Measurements from ENCODE around the gene ARSG.

The ARSG gene

DNA sequence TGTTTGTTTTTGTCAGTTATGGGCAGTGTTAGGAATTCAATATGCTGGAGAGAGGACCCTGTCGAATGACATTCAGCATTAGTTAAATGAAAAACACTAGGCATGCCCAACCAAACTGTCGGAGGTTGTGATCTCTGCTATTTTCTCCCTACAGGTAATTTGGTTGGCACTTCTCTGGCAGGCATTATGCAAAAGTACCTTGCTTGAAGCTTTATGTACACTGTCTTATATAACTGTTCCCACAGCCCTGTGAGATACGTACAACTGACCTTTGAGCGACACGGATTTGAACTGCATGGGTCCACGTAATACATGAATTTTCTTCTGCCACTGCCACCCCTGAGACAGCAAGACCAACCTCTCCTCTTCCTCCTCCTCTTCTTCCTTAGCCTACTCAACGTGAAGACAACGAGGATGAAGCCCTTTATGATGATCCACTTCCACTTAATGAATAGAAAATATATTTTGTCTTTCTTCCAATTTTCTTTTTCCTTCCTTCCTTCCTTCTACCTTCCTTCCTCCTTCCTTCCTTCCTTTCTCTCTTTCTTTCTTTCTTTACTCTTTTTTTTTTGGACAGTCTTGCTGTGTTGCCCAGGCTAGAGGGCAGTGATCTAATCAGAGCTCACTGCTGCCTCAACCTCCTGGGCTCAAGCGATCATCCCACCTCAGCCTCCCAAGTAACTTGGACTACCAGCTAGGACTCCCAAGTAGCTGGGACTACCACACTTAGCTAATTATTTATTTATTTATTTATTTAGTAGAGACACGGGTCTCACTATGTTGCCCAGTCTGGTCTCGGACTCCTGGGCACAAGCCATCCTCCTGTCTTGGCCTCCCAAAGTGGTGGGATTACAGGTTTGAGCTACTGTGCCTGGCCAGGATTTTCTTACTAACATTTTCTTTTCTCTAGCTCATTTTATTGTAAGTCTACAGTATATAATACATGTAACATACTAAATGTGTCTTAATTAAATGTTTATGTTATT is 88.7 kb downstream of the ARSG start:
- peak; percentile 0 for DNase-seq

DNA sequence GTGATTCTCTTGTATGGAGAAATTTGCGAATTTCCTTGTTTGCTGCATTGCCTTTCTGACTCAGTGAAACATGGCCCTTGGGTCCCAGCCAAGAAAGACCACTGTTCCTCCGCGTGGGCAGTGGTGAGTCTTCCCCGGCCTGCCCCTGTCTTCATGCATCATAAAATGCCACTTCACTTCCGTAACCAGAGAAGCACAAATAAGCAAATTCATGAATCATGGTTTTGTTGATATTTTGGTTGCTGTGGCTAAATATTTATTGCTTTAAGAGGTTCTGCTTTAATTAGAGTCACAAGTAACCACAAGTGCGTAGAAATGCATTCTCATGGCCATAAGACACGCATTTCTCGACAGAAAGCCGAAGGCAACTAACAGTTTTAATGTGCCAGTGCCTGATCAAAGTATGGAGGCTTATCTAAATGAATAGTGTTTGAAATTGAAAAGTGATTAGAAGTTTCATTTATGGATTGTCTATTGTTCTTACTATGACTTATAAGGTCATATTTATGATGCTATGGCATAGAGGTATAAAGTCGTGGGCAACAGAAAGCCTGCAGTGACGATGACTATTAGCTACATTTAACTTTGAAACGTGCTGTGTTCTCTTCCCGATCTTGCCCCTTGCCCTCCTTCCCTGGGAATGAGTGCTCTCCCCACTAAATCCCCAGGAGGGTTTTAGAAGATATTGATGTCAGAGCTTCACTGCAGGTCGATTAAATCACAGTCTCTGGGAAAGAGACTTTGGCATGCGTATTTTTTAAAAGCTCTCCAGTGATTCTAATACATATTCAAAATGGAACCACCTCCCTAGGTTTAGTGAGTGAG is 90.0 kb downstream of the ARSG start:
- peak; percentile 60 for DNase-seq

DNA sequence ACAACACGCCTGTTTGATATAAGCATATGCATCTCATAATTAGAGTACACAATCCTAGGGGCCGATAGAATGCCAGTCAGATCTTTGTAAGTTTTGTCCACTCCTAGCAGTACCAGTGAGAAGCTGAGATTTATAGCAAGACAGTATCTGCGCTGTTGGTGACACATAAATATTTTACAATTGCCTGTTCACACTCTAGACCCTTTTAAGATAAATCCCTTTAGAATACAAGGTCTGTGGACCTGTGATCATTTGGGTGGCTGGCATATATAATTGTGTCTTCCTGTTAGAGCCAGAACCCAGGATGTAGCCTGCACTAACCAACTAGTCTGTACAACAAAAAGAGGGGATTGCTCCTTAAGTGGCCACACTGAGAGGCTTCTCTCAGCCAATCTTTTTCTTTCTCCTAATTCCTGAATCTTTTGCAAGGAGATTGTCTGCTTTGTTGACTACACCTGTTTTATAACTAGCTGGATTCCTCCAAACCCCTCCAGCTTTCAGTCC is 91.3 kb downstream of the ARSG start:
- no peak for DNase-seq

DNA sequence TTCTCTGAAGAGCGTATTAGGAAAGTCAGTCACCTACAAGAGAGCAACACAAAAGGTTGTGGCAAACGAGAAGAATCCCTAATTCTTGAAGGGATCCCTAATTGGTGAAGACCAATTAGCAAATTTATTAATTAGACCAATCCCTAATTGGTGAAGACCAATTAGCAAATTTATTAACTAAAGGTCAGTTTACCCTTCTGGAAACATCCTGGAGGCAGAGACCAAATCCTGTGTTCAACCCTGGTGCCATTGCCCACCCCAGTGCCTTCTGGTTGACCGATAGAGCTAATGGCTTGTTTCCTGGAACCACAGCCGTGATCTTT is 91.8 kb downstream of the ARSG start:
- no peak for DNase-seq

DNA sequence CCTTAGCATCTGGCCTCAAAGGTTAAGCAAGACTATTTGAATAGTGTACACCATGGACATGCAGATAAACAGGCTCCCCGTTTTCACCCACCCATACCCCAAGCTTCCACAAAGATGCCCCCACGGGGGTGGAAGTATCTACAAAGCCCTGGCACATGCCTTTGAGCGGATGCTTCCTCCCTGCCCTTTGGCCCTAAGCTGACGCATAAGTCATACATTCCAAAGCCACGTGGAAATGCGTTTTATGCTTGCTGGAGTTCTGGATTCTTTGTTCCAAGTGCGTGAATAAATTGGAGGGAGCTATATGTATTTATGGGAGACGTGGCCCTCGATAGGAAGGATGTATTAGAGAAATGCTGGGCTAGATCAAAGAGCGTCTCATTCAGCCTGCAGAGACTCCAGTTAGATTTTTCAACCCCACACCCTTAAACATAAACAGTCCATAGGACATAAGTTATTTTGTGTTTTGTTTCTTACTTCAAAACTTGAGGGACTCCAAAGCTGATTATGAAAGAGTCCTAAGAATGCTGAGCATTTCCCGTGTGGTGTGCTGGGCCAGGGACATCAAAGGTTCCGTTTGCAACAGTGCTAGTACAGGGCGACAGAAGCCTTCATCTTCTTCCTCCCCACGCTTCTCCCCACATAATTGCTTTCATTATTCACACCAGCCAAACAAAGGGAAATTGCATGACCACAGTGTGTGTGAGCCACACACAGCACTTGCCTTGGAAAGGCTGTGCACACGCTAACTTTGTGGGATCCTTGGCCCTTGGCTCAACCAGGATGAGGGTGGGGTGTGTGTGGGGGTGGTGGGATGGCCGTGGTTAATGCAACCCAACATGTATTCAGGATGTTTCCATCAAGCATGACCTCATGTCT is 92.4 kb downstream of the ARSG start:
- no peak for DNase-seq

DNA sequence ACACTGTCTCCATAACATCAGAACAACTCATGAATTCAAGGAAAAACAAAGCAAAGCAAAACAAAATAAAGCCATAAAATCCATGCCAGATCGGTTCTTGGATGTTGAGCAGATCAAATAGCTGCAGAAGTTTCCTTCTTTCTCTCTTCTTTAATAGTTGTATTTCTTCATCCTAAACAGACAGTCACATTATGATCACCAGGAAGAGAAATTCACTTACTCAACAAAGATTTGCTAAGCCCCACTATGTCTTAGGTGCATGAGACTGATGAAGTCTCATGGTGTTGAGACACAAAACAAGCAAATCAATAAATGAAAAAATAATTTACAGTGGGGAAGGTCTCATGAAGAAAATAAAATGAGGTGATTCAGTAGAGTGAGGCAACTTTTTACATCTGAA is 93.2 kb downstream of the ARSG start:
- DNase-seq, result no peak

DNA sequence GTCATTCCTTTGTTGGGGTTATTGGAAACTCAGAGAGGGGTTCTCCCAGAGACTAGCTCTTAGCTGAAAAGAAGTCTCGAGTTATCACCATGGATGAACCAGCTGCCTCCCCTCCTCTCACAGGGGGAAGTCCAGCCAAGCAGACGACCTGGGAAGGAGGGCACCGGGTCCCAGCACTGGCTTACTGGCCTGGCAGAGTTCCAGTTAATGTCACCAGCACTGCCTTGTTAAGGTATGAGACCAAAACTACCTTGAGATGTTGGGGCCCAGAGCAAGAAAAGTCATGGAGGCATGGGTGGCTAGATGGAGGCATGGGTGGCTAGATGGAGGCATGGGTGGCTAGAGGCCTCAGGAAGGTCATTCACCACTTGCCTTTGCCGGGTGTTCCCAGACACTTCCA is 93.6 kb downstream of the ARSG start:
- DNase-seq, result no peak

DNA sequence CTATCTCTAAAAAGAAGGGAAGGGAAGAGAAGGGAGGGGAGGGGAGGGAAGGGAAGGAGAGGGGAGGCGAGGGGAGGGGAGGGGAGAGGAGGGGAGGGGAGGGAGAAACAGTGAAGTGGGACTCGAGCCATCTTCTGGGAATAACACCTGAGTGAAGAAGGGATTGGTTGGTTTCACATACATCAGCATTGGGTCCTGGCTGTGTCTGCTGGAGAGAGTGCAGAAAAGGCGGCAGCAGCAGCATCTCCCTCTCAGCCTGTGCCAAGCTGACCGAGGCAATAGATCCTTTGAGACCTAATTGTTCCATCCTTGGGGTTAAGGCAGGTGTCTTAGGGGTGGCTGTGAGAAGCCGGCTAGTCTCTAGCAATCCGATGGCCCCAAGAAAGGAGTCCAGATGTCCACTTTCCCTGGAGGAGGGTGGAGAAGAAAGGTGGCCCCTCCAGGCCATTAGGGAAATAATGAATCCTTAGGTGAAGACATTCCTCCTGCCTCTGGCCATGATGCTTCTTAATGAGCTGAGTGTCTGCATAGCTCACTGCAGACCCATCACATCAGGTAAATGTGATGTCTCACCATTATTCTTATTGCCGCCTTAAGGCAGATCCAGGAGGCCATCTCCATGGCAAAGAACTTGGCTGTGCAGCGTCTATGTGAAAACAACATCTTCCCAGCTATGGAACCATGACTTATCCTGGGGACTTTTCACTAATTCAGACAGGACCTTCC is 94.4 kb downstream of the ARSG start:
- no peak for DNase-seq

DNA sequence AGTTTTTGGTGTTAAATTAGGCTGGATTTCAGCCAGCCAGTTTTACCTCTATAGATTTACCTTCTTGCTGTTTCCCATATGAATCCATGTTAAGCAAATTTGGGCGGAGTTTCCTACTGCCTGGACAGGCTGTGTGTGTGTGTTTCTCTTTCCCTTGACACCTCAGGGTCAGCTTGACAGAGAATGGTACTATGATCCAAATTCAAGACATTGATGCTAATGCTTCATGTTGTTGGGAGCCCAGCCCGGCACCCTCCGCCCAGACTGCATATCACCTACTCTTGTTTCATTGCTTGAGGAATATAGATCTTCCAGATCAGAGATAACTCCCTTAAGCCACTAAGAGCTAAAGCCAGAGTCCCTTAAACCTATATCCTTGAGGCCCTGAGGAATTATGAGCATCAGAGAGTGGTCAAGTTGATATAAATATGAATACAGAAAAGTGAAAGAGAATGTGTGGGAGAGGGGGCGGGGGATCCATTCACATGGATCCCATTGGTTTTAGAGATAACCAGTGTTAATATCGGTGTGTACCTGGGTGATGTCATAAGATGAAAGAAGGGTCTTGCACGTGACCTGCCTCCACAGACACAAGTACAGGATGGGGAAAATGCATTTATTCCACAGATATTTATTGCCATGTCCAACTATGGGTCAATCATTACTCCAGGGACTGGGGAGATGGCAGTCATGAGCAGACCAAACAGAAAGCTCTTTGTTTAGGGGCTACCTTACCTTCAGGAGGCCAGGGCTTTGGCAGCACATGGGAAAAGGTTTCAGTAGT is 96.3 kb downstream of the ARSG start:
- DNase-seq, result no peak

DNA sequence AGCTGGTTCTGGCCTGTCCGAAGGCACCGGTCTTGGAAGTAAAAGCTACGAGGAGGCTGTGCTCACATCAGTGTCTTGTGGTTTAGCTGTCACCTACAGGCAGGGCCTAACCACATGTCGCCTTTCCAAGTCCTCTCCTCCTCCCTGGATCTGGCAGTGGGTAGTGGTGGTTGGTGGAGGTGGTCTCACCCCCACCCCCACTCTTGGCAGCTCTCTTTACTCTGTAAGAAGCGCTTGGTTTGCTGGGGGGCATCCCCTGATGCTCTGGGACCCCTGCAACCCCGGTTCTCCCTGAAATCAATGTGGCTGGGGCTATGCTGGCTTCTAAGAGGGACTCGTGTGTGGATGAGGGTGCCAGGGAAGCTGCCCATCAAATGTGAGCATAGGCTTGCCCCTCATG is 97.7 kb downstream of the ARSG start:
- no peak for DNase-seq

DNA sequence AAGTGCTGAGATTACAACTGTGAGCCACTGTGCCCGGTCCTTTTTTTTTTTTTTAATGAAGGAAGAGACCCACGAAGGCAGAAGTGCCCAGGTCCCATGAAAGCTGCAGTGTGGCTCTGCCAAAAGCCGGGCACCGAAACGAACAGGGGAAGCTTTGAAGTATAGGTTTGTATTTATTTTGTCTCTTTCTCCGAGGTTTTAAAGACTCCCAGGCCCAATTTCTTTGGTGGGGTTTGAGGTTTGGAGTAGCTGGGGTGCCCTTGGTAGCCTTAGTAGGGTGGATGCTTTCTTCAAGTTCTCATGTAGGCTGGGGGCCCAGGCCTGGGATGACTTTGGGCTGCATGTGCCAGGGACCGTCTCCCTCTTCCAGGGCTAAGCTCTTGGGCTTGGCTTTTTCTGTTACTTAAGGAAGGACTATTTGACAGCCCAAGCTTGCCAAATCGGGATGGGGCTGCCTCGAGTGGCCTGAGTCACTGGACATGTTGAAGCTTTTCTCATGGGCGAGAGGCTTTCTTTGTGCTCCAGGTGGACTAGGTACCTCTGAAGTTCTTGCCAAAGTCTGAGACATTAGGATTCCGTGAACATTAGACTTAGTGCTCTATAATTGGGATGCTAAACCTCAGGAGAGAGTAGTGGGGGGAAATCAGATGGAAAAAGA is 99.7 kb downstream of the ARSG start:
- DNase-seq, result no peak

DNA sequence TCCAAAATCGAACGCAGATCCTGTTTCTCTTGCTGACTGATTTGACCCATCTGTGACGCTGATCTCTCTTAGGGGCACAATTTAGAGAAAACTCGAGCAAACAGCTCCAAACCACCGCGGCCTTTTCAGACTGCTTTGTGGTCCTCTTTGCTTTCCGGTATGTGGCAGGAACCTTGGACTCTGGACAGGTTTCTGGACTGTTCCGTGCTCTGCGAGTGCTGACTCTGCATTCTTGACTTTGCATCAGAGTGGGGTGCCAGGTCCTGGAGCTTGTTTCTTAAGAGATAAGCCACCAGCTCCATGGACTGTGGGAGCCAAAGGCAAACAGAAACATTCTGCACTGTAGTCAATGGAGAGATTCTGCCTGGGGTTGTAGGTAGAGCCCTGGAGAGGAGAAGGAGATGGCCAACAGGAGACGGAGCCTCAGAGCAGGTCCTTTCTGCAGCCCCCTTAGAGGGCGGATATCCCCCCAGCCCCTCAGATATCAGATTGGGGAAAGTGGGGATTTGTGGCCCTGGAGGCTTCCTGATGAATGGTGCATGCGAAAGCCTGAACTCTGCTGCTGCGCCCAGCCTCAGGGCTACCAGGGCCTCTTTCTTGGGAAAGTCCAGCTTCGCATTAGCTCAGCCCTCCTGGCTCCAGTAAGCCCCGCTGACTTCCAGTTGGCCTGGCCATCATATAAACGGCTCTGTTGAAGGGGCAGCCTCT is 100.4 kb downstream of the ARSG start:
- DNase-seq, result no peak

DNA sequence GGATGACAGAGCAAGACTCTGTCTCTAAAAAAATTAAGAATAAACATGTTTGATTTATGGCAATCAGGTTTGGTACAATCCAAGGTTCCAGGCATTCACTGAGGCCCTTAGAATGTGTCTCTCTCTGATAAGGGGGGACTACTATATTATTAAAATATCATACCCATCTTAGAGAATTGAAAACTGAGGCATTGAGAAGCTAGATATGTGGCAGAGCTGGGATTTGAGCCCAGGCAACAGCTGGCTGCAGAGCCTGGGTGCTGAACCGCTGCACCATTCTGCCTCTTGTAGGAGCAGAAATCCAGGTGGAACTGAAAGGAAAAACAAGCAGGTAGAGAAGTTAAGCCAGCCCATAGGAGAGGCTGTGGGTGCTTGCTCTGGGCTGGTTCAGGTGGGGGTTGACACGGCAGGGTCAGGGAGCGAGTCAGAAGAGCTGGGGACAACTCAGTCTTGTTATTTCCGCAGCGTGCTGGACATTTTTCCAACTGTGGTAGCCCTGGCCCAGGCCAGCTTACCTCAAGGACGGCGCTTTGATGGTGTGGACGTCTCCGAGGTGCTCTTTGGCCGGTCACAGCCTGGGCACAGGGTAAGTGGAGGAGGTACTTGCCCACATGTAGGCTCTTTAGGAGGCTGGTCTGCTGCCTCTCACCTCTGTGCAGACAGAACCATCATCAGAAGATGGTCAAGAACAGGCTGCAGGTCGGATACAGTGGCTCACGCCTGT is 103.5 kb downstream of the ARSG start:
- DNase-seq, result no peak

DNA sequence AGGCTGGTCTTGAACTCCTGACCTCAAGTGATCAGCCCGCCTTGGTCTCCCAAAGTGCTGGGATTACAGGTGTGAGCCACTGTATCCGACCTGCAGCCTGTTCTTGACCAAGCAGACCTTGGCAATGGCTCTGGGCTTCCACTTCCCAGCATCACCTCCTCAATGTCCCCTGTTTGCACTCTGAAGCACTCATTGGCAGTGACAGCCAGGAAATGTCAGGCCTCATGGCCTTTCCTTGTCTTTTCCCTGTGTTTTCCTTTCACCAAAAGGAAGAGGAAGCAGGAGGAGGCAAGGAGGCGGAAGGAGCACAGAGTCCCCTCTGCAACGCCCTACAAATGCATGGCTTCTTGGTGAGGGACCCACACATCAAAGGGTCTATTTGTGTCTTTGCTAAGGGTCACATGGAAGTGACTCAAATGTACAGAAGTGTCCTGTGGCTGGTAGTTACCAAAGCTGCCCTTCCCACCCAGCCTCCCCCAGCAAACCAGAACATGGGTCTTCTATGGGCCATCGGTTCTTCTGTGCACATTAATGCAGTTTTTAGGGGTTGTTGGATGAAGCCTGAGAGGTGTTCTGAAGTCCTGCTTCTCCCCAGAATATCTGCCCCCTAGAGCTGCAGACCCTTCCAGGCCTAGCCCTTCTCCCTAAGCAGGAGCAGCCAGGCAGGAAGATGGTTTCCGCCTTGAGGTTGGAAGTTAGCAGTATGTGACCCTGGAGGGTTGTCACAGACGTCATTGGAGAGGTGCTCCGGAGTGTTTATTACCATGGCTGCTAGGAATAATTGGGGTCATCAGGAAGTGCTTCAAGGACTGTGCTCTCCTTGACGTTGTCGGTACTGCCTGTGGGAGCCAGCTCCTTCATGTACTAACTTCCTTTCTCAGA is 105.2 kb downstream of the ARSG start:
- no peak for DNase-seq

DNA sequence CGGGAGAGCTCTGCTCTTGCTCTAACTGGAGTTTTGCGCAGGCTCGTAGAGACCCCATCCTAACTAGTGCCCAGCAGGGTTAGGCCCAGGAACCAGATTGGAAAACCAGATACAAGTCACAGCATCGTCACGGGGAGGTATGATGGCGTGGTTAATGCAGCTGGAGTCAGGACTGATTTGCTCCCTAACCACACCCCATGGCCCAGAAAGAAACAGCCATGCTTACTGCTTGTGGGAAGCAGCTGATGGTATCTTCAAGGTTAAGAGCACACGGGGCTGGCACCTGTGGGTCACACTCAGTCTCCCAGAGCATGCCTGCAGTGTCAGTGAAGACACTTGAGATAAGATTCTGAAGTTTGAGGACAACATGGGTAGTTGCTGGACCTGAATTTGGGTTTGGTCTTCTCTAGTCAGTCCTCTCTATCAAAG is 105.8 kb downstream of the ARSG start:
- DNase-seq, result no peak

DNA sequence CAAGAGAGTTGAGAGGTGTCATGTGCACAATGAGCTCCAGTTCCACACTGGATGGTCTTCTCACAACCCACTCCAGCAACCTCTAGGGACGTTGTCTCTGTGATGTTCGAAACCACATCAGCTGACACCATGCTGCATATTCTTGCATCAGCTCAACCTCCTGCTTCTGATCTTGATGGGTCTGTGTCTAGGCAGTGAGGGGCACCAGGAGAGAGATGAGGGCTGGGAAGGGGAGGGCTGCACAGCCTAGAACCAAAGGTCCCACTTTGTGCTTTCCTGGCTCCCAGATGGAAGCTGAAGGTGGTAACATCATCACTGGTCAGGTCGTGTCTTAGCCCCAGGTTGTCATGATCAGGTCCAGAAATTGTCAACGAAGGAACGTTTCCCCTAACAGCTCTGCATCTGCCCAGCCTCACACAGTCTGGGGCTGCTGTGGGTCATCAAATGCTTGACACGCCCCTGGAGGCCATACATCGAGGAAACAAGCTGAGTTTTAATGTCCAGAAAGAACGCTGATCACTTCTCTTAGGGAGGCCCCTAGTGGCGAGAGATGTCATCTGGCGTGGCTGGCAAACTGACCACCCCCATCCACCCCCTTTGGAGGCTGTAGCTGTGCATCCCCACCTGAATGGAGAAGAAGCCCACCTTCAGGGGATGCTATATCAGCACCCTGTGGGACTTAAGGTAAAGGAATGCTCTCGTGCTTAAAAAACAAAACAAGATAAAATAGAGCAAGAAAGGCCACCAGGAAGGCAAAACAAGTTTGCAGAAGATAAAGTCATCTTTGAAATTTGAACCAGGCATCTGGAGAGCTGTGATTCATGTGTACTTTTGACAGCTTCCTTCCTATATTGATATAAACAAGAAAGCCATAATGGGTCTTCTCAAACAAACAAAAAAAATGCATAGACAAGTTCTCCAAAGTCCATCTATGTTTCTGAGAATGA is 107.7 kb downstream of the ARSG start:
- DNase-seq, result peak; percentile 5
